CD4-positive, alpha-beta T cell (primary cell): Measurements from ENCODE around the gene SRPK2. TPM values are rescaled to one million over a fixed set of nuclear protein-coding genes. Genes with fewer than 3 reads are reported as not detected.

ENCODE experiments used
- ATAC-seq: fragments of 200-7000 bp; cut with Tn5 transposase; one replicate; pipeline ENCODE4 v1.10.0; 2022; ENCODE audit warnings: mild to moderate bottlenecking; ENCODE audit not compliant: poor library complexity
- CTCF ChIA-PET: fragments of 350-600 bp; sonication (Branson Sonifier 250); formaldehyde crosslinking; loops from one replicate; lab custom pipeline; 2021; ENCODE audit warnings: antibody characterized with exemption, inconsistent platforms; lab: Charles Lee
- POLR2A ChIA-PET: fragments of 350-600 bp; sonication (Branson Sonifier 250); formaldehyde crosslinking; loops from one replicate; lab custom pipeline; 2021; ENCODE audit warnings: antibody characterized with exemption, inconsistent platforms; lab: Charles Lee
- DNase-seq, 14 experiments: peaks; one replicate each; pipeline ENCODE4 v3.0.0-alpha.2; 2013 to 2020; ENCODE audit warnings: mixed read lengths in 2 of 14
- H3K27ac ChIP-seq, 2 donors: one replicate each; pipeline versions ENCODE4 v1.5.1 to v1.7.0; 2013; ENCODE audit warnings: low read length in 2 of 2, low read depth in 1 of 2, mild to moderate bottlenecking in 1 of 2
- H3K27me3 ChIP-seq, 2 experiments: 1 replicate in 1 of 2; 2 replicates in 1 of 2; pipeline versions ENCODE4 v1.6.1 to v1.7.0; 2013; ENCODE audit warnings: low read length in 2 of 2, control low read depth in 1 of 2, mild to moderate bottlenecking in 1 of 2, moderate library complexity in 1 of 2; ENCODE audit not compliant: insufficient read depth in 2 of 2, control insufficient read depth in 1 of 2
- H3K36me3 ChIP-seq: one replicate; pipeline ENCODE4 v1.6.1; 2013; ENCODE audit warnings: low read length, control low read depth; ENCODE audit not compliant: insufficient read depth
- H3K4me1 ChIP-seq: one replicate; pipeline ENCODE4 v1.6.1; 2013; ENCODE audit warnings: low read length, control low read depth; ENCODE audit not compliant: insufficient read depth
- H3K4me3 ChIP-seq: one replicate; pipeline ENCODE4 v1.5.1; 2013; ENCODE audit warnings: mild to moderate bottlenecking, low read length, moderate library complexity
- H3K9me3 ChIP-seq, 2 experiments: 1 replicate in 1 of 2; 2 replicates in 1 of 2; pipeline versions ENCODE4 v1.6.1 to v1.7.0; 2013; ENCODE audit warnings: low read length in 2 of 2, mild to moderate bottlenecking in 2 of 2, control low read depth in 1 of 2, moderate library complexity in 1 of 2; ENCODE audit not compliant: control insufficient read depth in 1 of 2, insufficient read depth in 1 of 2
- H3K27ac Mint-ChIP-seq: one replicate; pipeline ENCODE4 v1.8.0; 2020; ENCODE audit warnings: mixed read lengths
- H3K27me3 Mint-ChIP-seq: one replicate; pipeline ENCODE4 v1.8.0; 2021; ENCODE audit warnings: mixed read lengths
- H3K36me3 Mint-ChIP-seq: one replicate; pipeline ENCODE4 v1.8.0; 2021; ENCODE audit warnings: low read depth, mixed read lengths
- H3K4me1 Mint-ChIP-seq: one replicate; pipeline ENCODE4 v1.8.0; 2021; ENCODE audit warnings: low read depth, mixed read lengths
- H3K4me3 Mint-ChIP-seq: one replicate; pipeline ENCODE4 v1.8.0; 2020; ENCODE audit warnings: mild to moderate bottlenecking, mixed read lengths
- H3K9me3 Mint-ChIP-seq: one replicate; pipeline ENCODE4 v1.8.0; 2020; ENCODE audit warnings: mixed read lengths
- intact Hi-C, 2 experiments: fragments of 100-400 bp; cut with DNase I in 1 of 2; cut with micrococcal nuclease in 1 of 2; formaldehyde crosslinking; loops; one replicate each; pipeline versions ENCODE4 v1.15.1 to v1.9.0; 2023 to 2025; cut with DNase I, micrococcal nuclease
- total RNA-seq, 174 experiments: library from RNA in 2 of 174; stranded (reverse) in 2 of 174; gene quantifications; one replicate each; pipeline ENCODE4 v1.2.3 and lab custom pipeline; 2021 to 2026
- TF ChIP-seq, protein P1 (sequence below): fragments of 200-600 bp; IDR thresholded peaks from one replicate; pipeline ENCODE4 v1.8.0; 2022; ENCODE audit warnings: antibody characterized with exemption, mild to moderate bottlenecking

SRPK2 gene
- total RNA-seq, 2 experiments from 2014 or later: 39.9 to 40.9 TPM

DNA sequence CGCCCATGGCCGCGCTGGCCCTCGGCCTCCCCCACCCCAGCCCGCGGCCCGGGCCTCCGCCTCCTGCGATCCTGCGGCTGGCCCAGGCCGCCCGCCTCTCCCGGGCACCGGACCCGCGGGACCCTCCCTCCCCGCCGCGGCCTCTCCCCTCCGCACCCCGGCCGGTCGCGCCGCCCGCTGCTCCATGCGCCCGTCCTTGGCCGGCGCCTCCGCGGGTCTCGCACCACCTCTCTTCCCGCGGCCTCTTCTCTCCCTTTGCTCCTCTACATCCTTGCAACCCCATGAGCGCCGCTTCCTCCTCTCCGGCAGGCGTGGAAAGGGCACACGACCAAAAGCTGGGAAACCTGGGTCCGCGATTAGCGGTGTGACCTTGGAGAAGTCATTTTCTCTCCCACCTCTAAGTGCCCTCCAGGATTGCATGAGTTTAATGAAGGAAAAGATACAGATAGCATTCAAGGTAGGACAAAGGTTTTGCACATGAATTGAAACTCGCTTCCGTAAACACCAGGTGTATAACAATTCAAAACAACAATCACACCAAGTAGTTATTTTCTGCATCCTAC, 448 bp upstream of the SRPK2 start:
- Histone ChIP-seq H3K36me3 (peaks cover 3% of the 10 kb centered on the region), H3K4me1 (peaks cover 23% of the 10 kb centered on the region), H3K27ac (peak overlapping the region in 1 of 2 donors; percentile 17), H3K4me3 (peak overlapping the region; percentile 47), H3K9me3 (no peaks in the 10 kb centered on the region), H3K27me3 (no peaks in the 10 kb centered on the region)
- TF ChIP-seq, protein P1, sequence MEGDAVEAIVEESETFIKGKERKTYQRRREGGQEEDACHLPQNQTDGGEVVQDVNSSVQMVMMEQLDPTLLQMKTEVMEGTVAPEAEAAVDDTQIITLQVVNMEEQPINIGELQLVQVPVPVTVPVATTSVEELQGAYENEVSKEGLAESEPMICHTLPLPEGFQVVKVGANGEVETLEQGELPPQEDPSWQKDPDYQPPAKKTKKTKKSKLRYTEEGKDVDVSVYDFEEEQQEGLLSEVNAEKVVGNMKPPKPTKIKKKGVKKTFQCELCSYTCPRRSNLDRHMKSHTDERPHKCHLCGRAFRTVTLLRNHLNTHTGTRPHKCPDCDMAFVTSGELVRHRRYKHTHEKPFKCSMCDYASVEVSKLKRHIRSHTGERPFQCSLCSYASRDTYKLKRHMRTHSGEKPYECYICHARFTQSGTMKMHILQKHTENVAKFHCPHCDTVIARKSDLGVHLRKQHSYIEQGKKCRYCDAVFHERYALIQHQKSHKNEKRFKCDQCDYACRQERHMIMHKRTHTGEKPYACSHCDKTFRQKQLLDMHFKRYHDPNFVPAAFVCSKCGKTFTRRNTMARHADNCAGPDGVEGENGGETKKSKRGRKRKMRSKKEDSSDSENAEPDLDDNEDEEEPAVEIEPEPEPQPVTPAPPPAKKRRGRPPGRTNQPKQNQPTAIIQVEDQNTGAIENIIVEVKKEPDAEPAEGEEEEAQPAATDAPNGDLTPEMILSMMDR: no peak
- DNase-seq: peak in 7 of 14 experiments; percentile 8 to 56 (median 41)
- Mint-ChIP-seq H3K4me3 (peak overlapping the region; percentile 100), H3K36me3 (peaks cover 15% of the 10 kb centered on the region), H3K27me3 (no peaks in the 10 kb centered on the region), H3K27ac (peak overlapping the region; percentile 93), H3K9me3 (no peaks in the 10 kb centered on the region), H3K4me1 (peaks cover 44% of the 10 kb centered on the region)
- intact Hi-C loops: loop anchor here in 1 of 2 experiments (5.0 to 10.0 kb wide), 3 partner anchors 37 to 896 kb away; partner anchors contain the start of genes NAMPT and PUS7
- ATAC-seq: peak; percentile 25
- CTCF ChIA-PET: no interaction called here
- POLR2A ChIA-PET: interaction anchor here (0.6 to 4.0 kb wide), 10 partner anchors 13 to 379 kb away, joined by 3 to 54 read pairs (median 4); no protein-coding TSS in a partner anchor

DNA sequence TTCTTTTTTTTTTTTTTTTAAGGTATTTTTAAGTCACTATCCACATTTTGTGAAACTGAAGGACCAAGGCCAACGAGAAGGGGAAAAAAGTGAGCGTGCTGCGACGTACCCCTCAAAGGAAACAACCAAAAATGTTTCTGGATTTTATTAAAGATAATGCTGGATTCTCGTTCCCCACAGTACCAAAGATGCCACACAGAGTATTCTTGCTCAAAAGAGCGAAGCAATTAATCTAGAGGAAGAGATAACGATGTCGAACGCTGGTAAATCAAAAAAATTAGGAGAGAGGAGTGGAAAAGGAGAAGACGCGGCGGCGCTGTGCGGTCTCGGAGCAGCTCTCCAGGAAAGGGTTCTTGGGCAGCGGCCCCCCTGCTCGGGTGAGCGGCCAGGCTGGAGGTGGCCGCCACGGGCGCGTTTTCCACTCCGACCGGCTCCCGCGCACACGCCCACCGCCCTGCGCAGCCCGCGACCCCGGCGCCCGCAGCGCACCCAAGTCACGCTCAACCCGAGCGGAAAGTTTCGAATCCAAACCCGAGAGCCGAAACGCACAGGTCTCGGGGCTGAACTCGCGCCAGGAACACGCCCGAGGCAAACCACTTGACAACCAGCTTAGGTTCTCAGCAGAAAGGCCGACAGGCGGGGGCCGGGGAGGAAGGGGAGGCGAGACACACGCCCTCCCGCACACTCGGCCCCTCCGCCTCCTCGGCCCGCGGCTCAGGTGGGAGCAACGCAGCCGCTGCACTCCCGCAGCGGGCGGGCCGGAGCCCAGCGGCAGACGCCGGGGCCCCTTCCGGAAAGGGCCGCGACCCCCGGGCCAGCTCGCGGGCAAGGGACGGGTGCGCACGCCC, 989 bp downstream of the SRPK2 start:
- Mint-ChIP-seq H3K36me3 (peaks cover 16% of the 10 kb centered on the region), H3K4me1 (peaks cover 53% of the 10 kb centered on the region), H3K9me3 (no peaks in the 10 kb centered on the region), H3K27ac (peak overlapping the region; percentile 79), H3K4me3 (peak overlapping the region; percentile 95), H3K27me3 (no peaks in the 10 kb centered on the region)
- intact Hi-C loops: loop anchor here in 1 of 2 experiments (5.0 to 10.0 kb wide), 3 partner anchors 35 to 897 kb away; partner anchors contain the start of genes NAMPT and PUS7
- H3K4me1 ChIP-seq: peaks cover 23% of the 10 kb centered on the region
- no peak overlapping the region for H3K27ac ChIP-seq
- TF ChIP-seq, protein P1: no peak
- DNase-seq (peak; percentile 23 to 72 (median 38)), ATAC-seq (peak; percentile 35)
- H3K4me3 ChIP-seq: peak overlapping the region; percentile 63
- H3K27me3 ChIP-seq: no peaks in the 10 kb centered on the region
- peaks cover 3% of the 10 kb centered on the region for H3K36me3 ChIP-seq
- H3K9me3 ChIP-seq: no peaks in the 10 kb centered on the region
- CTCF ChIA-PET: no interaction called here
- POLR2A ChIA-PET: interaction anchor here (0.9 to 4.0 kb wide), 11 partner anchors 8 to 374 kb away, joined by 3 to 54 read pairs (median 4); partner anchors contain the start of gene KMT2E

DNA sequence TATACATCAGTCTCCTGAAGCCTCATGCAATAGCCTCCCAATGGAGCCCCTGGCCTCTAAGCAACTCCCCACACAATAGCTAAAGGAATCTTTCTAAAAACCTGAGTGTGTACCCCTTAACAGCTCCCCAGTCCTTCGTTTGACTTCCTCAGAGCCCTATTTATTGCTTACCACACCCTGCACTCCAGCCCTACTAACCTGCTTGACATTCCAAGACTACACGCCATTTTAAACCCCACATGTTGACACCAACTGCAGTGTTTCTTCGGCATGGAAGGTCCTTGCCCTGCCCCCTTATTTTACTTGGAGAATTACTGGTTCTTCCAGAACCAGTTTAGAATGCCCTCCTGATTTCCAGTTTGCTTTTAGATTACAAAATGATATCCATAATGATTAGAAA, 10.8 kb downstream of the SRPK2 start:
- no peaks in the 10 kb centered on the region for H3K36me3 ChIP-seq
- DNase-seq: no peak
- Mint-ChIP-seq H3K27ac (no peak overlapping the region), H3K27me3 (no peaks in the 10 kb centered on the region), H3K36me3 (peaks cover 4% of the 10 kb centered on the region), H3K9me3 (no peaks in the 10 kb centered on the region), H3K4me3 (no peak overlapping the region), H3K4me1 (peaks cover 61% of the 10 kb centered on the region)
- peaks cover 24% of the 10 kb centered on the region for H3K4me1 ChIP-seq
- H3K27ac ChIP-seq: no peak overlapping the region
- no peaks in the 10 kb centered on the region for H3K9me3 ChIP-seq
- intact Hi-C loops: no loop called here
- no peak overlapping the region for H3K4me3 ChIP-seq
- TF ChIP-seq, protein P1: no peak
- ChIA-PET POLR2A (no interaction called here), CTCF (no interaction called here)
- ATAC-seq: no peak
- H3K27me3 ChIP-seq: no peaks in the 10 kb centered on the region
